HuH-7.5 (cell line): ENCODE measurements around the gene IKZF4.
A peak's percentile ranks its signal among the peaks of the same experiment; 100 is the strongest.
"Not testable (repeated sequence)": the region's sequence is repeated elsewhere in the genome, so short reads cannot be mapped to it uniquely, and the experiment has no call there.

ENCODE experiments used
- DNase-seq: peaks from one replicate; pipeline ENCODE4 v3.0.0; 2011; ENCODE audit warnings: low spot score

IKZF4 gene

DNA sequence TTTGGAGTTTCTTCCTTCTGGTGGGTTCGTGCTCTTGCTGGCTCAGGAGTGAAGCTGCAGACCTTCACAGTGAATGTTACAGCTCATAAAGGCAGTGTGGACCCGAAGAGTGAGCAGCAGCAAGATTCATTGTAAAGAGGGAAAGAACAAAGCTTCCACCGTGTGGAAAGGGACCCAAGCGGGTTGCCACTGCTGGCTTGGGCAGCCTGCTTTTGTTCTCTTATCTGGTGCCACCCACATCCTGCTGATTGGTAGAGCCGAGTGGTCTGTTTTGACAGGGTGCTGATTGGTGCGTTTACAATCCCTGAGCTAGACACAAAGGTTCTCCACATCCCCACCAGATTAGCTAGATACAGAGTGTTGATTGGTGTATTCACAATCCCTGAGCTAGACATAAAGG is 21.3 kb upstream of the IKZF4 start:
- DNase-seq: not testable (repeated sequence)

DNA sequence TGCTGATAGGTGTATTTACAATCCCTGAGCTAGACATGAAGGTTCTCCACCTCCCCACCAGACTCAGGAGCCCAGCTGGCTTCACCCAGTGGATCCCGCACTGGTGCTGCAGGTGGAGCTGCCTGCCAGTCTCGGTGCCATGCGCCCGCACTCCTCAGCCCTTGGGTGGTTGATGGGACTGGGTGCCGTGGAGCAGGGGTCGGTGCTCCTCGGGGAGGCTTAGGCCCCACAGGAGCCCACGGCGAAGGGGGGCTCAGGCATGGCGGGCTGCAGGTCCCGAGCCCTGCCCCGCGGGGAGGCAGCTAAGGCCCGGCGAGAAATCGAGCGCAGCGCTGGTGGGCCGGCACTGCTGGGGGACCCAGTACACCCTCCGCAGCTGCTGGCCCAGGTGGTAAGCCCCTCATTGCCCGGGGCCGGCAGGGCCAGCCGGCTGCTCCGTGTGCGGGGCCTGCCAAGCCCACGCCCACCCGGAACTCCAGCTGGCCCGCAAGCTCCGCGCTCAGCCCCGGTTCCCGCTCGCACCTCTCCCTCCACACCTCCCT is 20.8 kb upstream of the IKZF4 start:
- DNase-seq: not testable (repeated sequence)

DNA sequence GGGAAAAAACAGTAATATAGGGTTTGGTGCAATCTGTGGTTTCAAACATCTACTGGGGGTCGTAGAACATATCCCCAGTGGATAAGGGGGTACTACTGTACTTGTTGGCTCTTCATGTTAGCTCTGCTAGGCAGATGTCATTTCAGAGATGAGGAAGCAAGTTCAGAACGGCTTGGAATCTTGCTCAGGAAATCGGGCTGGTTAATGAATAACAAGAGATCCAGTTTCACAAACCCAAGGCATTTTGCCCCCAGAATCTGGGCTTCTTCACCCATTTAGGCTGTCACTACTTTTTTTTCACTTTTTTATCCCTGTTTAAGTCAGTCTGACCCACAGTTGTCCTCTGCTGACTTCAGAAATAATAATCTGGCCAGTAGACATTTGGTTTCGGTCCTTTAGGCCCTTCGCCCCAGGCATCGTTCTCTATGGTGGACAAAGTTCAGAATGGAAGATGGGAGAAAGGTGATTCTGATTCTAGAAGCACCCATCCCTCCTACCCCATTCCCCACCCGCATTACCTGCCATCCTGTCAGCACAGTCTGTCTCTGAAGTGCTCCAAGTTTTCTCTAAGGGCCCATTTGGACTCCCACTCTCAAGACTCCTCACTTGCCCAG is 19.2 kb upstream of the IKZF4 start:
- DNase-seq: peak; percentile 46

DNA sequence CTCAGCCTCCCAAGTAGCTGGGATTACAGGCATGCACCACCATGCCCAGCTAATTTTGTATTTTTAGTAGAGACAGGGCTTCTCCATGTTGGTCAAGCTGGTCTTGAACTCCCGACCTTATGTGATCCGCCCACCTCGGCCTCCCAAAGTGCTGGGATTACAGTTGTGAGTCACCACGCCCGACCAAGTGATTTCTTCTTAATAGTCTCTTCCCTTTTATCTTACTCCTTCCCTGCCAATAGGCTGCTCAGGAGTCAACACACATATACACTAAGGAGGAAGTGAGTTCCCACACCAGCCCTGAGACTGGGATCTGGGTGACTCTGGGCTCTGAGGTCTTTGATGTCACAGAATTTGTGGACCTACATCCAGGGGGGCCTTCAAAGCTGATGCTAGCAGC is 17.5 kb upstream of the IKZF4 start:
- DNase-seq: not testable (repeated sequence)

DNA sequence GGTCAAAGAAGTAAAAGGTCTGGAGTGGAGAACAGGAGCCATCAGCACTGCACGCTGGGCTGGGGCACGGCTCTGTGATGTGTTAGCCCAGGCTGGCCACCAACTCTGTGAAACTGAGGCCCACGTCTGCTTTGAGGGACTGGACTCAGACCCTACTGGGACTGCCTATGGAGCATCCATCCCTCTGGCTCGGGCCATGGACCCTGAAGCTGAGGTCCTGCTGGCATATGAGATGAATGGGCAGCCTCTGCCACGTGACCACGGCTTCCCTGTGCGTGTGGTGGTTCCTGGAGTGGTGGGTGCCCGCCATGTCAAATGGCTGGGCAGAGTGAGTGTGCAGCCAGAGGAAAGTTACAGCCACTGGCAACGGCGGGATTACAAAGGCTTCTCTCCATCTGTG is 16.6 kb upstream of the IKZF4 start:
- no peak for DNase-seq

DNA sequence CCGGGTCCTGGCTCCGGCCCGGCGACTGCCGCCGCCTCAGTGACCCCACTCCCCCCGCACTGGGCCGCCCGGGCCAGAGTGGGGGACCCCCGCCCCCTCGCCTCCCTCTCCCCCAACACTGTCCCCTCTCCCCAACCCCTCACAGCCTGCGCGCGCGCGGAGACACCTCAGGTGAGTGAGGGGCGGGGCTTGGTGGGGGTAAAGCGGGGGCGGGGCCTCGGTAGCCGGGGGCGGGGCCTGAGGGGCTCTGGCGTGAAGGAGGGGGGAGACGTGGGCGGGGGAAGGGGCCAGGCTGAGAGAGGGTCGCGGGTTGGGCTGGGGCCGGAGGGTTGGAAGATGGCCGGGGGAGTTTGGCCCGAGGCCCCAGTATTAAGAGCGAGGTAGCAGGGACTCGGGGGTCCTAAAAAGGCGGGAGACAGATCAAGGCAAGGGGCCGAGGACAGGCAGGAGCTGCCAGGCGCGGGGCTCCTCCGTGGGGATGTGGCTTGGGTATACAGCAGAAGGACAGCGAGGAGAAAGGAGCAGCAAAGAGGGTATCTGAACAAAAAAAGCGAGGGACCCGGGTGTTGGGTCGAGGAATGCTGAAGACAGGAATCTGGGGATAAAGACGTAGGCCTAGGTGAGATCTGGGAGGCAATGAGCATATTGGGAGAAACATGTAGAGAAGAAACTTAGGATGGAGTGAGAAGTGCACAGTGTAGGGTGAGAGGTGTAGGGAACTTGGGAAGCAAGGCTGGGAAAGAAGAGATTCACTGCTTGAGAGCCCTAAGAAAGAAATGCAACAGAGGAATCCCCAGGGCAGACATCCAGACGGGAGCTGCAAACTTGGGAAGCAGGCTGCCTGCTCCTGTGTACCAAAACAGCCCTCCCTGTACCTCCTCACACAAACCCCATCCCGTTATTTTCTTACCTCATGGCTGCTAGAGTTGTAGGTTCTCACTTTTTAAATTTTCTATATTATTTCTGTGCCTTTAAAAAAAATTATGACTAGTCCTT is 13.0 kb upstream of the IKZF4 start:
- DNase-seq: peak; percentile 70

DNA sequence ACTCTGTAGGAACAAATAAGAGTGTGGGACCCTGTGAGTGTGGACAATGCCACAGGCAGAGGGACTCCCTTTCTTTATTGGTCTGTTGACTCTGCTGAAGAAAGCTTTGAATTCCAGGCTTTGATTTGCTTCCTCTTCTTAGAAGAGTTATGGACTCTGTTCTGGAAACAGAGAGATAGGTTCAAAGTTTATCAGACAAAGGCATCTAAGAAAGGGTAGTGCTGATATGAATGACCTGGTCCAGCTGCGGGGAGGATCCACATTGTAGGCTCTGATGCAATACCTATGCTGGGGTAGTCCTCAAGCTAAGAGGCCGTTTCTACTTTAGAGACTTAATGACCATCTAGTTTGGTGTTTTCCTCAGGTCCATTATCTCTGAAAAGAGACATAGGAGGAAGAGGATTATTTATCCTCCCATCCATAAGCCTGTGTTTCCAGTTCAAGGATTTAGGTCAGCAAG is 10.7 kb upstream of the IKZF4 start:
- DNase-seq: peak; percentile 35

DNA sequence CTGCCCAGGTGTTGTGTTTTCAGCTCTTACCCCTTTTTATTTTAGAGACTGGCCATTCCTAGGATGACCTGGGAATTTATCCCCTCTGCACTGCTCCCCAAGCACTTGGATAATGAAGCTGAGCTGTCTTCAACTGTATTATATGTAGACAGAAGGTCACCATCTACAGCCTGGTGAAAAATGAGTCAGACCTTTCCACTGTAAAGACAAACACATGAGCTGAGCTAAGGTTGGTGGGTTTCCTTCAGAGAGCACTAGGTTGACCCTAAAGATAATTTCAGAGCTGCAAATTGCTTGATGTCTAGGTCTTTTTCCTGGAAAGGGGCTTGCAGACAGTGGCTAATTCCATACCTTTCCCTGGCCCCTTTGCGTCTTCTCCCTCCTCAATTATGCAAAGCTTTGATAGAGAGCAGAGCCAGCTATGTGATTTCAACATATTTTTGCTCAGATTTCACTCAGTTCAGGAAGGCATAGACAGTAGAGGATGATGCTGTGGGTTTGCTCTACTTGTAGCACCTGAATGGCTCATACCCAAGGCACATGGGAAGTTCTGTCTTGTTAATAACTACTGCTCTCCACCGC is 9.2 kb upstream of the IKZF4 start:
- no peak for DNase-seq

DNA sequence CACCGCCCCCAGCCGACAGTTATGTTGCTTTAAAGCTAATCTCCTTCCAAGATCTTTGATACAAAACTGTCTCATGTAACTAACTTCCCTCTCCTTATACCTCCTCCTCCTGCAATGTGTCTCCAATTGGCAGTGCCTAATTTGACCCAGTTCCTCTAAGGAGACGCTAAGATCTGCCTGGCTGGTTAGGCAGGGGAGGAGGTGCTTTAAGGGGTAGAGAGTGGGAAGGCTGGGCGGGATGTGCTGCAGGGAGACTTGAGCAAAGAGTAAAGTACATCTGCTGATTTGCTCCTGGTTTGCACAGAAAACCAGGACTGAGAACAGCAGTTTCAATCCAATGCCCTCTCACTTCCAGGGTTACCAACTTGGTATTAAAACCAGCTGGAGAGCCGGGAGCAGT is 7.4 kb upstream of the IKZF4 start:
- DNase-seq: no peak

DNA sequence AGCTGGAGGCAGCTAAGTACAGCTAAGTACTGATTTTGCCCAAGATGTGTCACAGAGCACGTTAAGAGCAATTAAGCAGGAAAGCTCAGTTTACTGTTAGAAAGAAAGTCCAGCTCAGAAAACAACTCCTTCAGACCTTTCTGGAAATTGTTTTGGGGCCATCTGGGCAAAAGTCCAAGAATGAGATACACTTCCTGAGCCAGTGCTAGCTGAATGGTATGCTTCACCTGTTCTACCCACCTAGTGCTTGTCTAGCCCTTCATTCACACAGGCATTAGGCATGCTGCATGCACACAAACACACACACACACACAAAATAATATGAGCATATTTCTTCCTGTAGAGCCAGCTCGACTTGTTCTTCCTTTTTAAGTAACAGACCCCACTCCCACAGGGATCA is 6.6 kb upstream of the IKZF4 start:
- no peak for DNase-seq

DNA sequence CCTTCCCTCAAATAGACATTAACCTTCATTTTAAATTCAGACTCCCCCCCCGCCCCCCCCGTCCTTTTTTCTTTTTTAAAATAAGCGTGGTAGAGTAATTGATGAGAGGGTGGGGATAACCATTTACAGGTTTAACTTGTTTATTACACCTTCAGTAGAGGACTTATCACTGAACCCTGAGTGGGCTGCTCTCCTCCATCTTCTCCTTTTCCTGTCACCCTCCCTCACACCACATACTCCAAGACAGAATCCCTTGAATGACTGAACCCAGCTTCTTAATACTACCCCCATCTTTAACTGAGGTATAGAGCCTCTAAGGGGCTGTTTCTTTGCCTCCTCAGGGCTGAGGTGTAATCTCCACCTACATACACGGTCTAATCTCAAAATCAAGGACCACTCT is 3.7 kb upstream of the IKZF4 start:
- DNase-seq: no peak

DNA sequence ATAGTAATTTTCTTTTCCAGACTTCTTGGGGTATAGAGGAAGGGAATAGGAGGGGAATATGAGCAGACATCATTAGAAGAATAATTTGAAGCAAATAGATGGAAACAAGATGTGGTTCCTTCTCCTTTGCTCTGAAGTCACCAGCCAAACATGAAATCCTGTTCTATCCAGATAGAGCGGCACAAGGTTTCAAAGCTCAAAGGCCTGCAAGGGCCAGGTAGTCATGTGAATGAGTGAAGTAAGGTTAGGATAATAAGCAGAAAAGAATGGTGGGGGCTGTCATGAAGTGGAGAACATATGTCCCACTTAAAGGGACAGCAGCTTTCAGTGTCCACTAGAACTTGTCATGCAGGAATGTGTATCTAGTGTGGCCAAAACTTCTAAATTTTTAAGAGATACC is 2.5 kb upstream of the IKZF4 start:
- no peak for DNase-seq

DNA sequence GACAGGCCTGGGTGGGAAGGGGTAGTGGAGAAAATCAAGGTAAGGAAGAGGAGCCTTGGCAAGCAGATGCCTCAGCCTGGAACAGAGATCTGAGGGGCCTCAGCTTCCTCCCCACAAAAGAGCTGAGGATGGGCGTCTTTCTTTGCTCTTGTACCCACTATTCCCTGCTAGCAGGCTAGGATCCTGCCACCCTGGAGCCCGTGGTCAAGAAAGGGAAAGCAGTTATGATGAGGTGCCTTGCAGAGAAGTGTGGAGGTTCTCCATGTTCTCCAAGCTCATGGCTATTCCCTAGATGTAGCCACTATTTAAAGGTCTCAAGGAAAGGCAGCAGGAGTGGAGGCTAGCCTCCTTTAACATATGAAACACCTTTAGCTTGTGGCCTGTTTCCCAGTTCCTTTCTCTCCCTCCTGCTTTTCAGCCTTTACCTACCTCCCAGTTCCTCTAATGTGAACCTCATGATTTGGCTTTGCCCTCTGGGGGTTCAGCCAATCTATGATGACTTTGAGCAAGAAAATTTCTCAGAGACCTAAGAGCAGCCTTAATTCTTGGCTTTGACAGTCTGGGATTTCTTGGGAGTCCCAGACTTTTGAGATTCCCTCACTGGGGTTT is 1.1 kb downstream of the IKZF4 start:
- DNase-seq: no peak

DNA sequence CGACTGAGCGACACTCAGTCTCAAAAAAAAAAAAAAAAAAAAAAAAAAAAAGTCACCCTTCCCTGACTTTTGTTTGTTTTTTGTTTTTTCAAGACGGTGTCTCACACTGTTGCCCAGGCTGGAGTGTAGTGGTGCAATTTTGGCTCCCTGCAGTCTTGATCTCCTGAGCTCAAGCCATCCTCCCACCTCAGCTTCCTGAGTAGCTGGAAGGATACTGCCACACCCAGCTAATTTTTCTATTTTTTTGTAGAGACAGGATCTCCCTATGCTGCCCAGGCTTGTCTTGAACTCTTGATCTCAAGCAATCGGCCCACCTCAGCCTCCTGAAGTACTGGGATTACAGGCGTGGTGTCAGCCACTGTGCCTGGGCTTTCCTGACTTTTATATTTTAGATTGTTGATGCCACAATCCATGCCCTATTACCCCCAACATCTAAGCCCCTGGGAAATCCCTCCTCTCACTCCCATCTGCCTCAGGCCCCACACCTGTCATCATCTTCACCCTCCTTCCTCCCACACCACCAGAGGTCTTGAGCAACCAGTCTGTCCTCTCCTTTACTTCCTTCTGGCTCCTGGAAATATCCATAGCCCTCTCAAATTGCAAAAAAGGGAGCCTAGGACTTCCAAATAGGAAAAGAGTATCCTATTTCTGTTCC is 7.8 kb downstream of the IKZF4 start:
- no peak for DNase-seq

DNA sequence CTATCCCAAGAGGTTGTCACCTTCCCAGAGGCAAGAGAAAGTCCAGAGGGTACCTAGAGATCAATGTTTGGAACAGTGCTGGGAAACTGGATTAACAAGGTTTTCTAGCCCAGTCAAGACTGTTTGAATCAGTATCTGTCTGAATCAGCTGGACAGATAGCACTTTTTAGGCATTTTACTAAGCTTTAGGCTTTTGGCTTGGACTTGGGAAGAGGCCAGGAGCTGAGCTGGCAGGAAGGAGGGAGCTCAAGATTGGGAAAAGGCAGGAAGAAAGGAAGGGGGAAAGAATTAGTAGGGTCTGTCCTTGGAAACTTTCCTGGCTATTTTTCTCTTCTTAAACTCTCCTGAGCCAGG is 8.3 kb downstream of the IKZF4 start:
- DNase-seq: no peak

DNA sequence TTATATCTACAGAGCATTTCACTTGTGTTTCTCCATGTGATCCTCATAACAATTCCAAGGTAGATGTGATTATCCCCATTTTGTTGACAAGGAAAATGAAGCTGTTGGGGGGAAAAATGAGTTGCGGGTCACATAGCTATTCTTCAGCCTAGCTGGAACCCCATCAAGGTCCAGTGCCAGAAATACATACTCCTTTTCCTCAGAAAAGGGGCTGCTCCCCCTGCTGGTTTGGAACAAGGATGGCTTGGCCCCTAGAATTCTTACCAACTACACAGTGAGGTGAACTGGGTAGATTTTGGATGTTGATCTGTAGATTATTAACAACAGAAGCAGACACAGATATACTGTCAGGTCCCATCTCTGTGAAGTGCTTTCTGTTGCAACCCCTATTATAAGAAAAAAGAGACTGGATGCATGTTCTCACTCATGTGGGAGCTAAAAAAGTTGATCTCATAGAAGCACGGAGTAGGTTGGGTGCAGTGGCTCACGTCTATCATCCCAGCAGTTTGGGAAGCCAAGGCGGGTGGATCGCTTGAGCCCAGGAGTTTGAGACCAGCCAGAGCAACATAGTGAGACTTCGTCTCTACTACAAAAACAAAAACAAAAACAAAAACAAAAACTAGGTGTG is 8.9 kb downstream of the IKZF4 start:
- peak; percentile 81 for DNase-seq

DNA sequence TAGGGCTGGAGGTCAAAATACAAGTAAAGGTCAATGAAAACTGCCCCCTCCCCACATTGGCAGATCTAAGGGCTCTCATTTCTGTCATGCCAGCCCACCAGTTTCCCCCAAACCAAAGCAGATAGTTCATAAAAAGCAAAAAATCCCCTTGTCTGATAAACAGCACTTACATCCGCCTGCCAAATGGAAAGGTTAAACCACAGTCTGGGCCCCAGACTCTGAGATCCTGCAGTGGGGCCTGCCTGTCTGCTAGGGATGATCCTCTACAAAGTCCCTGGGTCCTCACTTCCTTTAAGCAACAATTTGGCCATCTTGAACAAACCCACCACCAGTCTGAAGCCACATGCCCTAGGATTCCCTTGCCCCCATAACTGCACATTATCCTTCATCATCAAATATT is 11.1 kb downstream of the IKZF4 start:
- no peak for DNase-seq

DNA sequence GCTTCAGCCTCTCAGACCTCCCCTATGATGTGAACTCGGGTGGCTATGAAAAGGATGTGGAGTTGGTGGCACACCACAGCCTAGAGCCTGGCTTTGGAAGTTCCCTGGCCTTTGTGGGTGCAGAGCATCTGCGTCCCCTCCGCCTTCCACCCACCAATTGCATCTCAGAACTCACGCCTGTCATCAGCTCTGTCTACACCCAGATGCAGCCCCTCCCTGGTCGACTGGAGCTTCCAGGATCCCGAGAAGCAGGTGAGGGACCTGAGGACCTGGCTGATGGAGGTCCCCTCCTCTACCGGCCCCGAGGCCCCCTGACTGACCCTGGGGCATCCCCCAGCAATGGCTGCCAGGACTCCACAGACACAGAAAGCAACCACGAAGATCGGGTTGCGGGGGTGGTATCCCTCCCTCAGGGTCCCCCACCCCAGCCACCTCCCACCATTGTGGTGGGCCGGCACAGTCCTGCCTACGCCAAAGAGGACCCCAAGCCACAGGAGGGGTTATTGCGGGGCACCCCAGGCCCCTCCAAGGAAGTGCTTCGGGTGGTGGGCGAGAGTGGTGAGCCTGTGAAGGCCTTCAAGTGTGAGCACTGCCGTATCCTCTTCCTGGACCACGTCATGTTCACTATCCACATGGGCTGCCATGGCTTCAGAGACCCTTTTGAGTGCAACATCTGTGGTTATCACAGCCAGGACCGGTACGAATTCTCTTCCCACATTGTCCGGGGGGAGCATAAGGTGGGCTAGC is 13.9 kb downstream of the IKZF4 start:
- no peak for DNase-seq

DNA sequence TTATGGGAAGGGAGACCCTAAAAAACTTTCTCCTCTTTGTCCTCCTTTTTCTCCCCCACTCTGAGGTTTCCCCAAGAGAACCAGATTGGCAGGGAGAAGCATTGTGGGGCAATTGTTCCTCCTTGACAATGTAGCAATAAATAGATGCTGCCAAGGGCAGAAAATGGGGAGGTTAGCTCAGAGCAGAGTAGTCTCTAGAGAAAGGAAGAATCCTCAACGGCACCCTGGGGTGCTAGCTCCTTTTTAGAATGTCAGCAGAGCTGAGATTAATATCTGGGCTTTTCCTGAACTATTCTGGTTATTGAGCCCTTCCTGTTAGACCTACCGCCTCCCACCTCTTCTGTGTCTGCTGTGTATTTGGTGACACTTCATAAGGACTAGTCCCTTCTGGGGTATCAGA is 16.3 kb downstream of the IKZF4 start:
- no peak for DNase-seq

DNA sequence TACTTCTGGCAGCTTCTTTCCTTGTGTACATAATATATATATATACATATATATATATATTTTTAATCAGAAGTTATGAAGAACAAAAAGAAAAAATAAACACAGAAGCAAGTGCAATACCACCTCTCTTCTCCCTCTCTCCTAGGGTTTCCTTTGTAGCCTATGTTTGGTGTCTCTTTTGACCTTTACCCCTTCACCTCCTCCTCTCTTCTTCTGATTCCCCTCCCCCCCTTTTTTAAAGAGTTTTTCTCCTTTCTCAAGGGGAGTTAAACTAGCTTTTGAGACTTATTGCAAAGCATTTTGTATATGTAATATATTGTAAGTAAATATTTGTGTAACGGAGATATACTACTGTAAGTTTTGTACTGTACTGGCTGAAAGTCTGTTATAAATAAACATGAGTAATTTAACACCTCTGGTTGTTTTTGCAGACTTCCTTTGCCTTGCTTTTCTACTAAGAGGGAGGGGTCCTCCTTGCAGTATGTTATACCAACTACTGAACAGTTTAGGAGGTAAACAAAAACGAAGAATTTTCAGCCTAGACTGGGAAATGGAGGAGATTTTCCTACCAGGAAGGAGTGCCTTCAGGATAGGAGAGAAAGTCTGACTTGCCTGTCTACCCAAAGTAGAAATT is 17.3 kb downstream of the IKZF4 start:
- DNase-seq: no peak
